Measurements from ENCODE around the gene KIZ.
"Not testable (repeated sequence)": the region's sequence is repeated elsewhere in the genome, so short reads cannot be mapped to it uniquely, and the experiment has no call there.

The KIZ gene

GRCh38 chr20:21234324-21234723 is 108.4 kb downstream of the KIZ start:
- DNase-seq, result no peak

GRCh38 chr20:21234806-21235483 is 109.1 kb downstream of the KIZ start:
- DNase-seq, result no peak

GRCh38 chr20:21235484-21236445 is 109.9 kb downstream of the KIZ start:
- DNase-seq, result peak; percentile 76

- no peak for DNase-seq
Measured at GRCh38 chr20:21237956-21238799, 112.3 kb downstream of the KIZ start.

GRCh38 chr20:21238818-21239536 is 113.1 kb downstream of the KIZ start:
- DNase-seq, result no peak

- no peak for DNase-seq
Measured at GRCh38 chr20:21240394-21240793, 114.5 kb downstream of the KIZ start.

- DNase-seq, result no peak
Measured at GRCh38 chr20:21241406-21241805, 115.5 kb downstream of the KIZ start.

GRCh38 chr20:21243811-21244210 is 117.9 kb downstream of the KIZ start:
- no peak for DNase-seq

GRCh38 chr20:21244808-21245207 is 118.9 kb downstream of the KIZ start:
- DNase-seq, result no peak

GRCh38 chr20:21246161-21246560 is 120.3 kb downstream of the KIZ start:
- DNase-seq, result no peak

GRCh38 chr20:21247603-21248095 is 121.8 kb downstream of the KIZ start:
- DNase-seq, result not testable (repeated sequence)

- DNase-seq, result no peak
Measured at GRCh38 chr20:21251278-21251677, 125.4 kb downstream of the KIZ start.

- no peak for DNase-seq
Measured at GRCh38 chr20:21257192-21257591, 131.3 kb downstream of the KIZ start.

GRCh38 chr20:21258411-21258810 is 132.5 kb downstream of the KIZ start:
- no peak for DNase-seq

GRCh38 chr20:21259346-21259745 is 133.5 kb downstream of the KIZ start:
- DNase-seq, result no peak

- no peak for DNase-seq
Measured at GRCh38 chr20:21262812-21263211, 136.9 kb downstream of the KIZ start.

GRCh38 chr20:21265261-21266190 is 139.6 kb downstream of the KIZ start:
- DNase-seq, result no peak

- DNase-seq, result no peak
Measured at GRCh38 chr20:21266191-21266536, 140.3 kb downstream of the KIZ start.

GRCh38 chr20:21269772-21270171 is 143.9 kb downstream of the KIZ start:
- DNase-seq, result no peak

- no peak for DNase-seq
Measured at GRCh38 chr20:21270806-21271205, 144.9 kb downstream of the KIZ start.

GRCh38 chr20:21272279-21272678 is 146.4 kb downstream of the KIZ start:
- no peak for DNase-seq

Measured in CD4-positive, alpha-beta T cell treated with Interleukin-17A for 1 hour (primary cell).